Measurements from ENCODE around the gene TTC33.
A peak's percentile ranks its signal among the peaks of the same experiment; 100 is the strongest.
"Not testable (repeated sequence)": the region's sequence is repeated elsewhere in the genome, so short reads cannot be mapped to it uniquely, and the experiment has no call there.

The TTC33 gene

GRCh38 chr5:40779561-40779960 lies 23.8 kb upstream of the TTC33 start:
- no peak for DNase-seq (ENCODE audit: low spot score)

- no peak for DNase-seq (ENCODE audit: low spot score)
Measured at GRCh38 chr5:40778133-40778532, 22.4 kb upstream of the TTC33 start.

GRCh38 chr5:40776658-40776977 lies 20.9 kb upstream of the TTC33 start:
- no peak for DNase-seq (ENCODE audit: low spot score)

- DNase-seq (ENCODE audit: low spot score) = no peak
Measured at GRCh38 chr5:40775846-40776657, 20.3 kb upstream of the TTC33 start.

GRCh38 chr5:40775085-40775845 lies 19.5 kb upstream of the TTC33 start:
- no peak for DNase-seq (ENCODE audit: low spot score)

- DNase-seq (ENCODE audit: low spot score) = no peak
Measured at GRCh38 chr5:40774623-40775022, 18.9 kb upstream of the TTC33 start.

GRCh38 chr5:40770764-40771163 lies 15.0 kb upstream of the TTC33 start:
- no peak for DNase-seq (ENCODE audit: low spot score)

GRCh38 chr5:40762705-40763104 lies 6.9 kb upstream of the TTC33 start:
- no peak for DNase-seq (ENCODE audit: low spot score)

- no peak for DNase-seq (ENCODE audit: low spot score)
Measured at GRCh38 chr5:40757400-40757799, 1.6 kb upstream of the TTC33 start.

GRCh38 chr5:40755093-40755406 lies 711 bp downstream of the TTC33 start:
- DNase-seq (ENCODE audit: low spot score) = peak; percentile 90

- DNase-seq (ENCODE audit: low spot score) = peak; percentile 52
Measured at GRCh38 chr5:40754381-40755092, 1.2 kb downstream of the TTC33 start.

- DNase-seq (ENCODE audit: low spot score) = no peak
Measured at GRCh38 chr5:40746703-40747102, 9.1 kb downstream of the TTC33 start.

- DNase-seq (ENCODE audit: low spot score) = no peak
Measured at GRCh38 chr5:40743771-40744170, 12.0 kb downstream of the TTC33 start.

GRCh38 chr5:40738502-40738901 lies 17.3 kb downstream of the TTC33 start:
- DNase-seq (ENCODE audit: low spot score) = peak; percentile 31

GRCh38 chr5:40736103-40736875 lies 19.5 kb downstream of the TTC33 start:
- peak; percentile 68 for DNase-seq (ENCODE audit: low spot score)

GRCh38 chr5:40735609-40736008 lies 20.2 kb downstream of the TTC33 start:
- no peak for DNase-seq (ENCODE audit: low spot score)

- no peak for DNase-seq (ENCODE audit: low spot score)
Measured at GRCh38 chr5:40734986-40735385, 20.8 kb downstream of the TTC33 start.

- DNase-seq (ENCODE audit: low spot score) = no peak
Measured at GRCh38 chr5:40733879-40734563, 21.7 kb downstream of the TTC33 start.

- no peak for DNase-seq (ENCODE audit: low spot score)
Measured at GRCh38 chr5:40733434-40733833, 22.3 kb downstream of the TTC33 start.

- not testable (repeated sequence) for DNase-seq (ENCODE audit: low spot score)
Measured at GRCh38 chr5:40722497-40722911, 33.3 kb downstream of the TTC33 start.

- no peak for DNase-seq (ENCODE audit: low spot score)
Measured at GRCh38 chr5:40720069-40720468, 35.7 kb downstream of the TTC33 start.

- DNase-seq (ENCODE audit: low spot score) = peak; percentile 21
Measured at GRCh38 chr5:40717281-40717680, 38.5 kb downstream of the TTC33 start.
